K562 (cell line): Measurements from ENCODE around the gene FCHO2. TPM values are rescaled to one million over a fixed set of nuclear protein-coding genes. Genes with fewer than 3 reads are reported as not detected.

Source experiments
- ATAC-seq: fragments of 200-7000 bp; cut with Tn5 transposase; 3 replicates; pipeline ENCODE4 v1.9.1; 2020; ENCODE audit warnings: moderate library complexity
- BruUV-seq: library from RNA; stranded (reverse); fragments of 400-500 nt; replicated peaks from 2 replicates; lab custom pipeline; 2021; lab: Mats Ljungman, UMichigan
- CTCF ChIA-PET: fragments of 300-600 bp; formaldehyde crosslinking; extraction: SDS; loops from one replicate; lab custom pipeline; 2021; ENCODE audit warnings: low intra/inter-chr PET ratio; lab: Yijun Ruan, JAX
- POLR2A ChIA-PET: fragments of 300-600, 350-650 bp; sonication (Branson Sonifier 250); formaldehyde crosslinking; extraction: SDS; loops from one replicate; lab custom pipeline; 2021; ENCODE audit warnings: antibody characterized with exemption, inconsistent platforms; lab: Yijun Ruan, JAX
- DNase-seq, 4 experiments: peaks; one replicate each; pipeline versions ENCODE4 v3.0.0 to v3.0.0-alpha.2; 2011 to 2018; ENCODE audit warnings: low spot score in 3 of 4, mixed read lengths in 3 of 4; ENCODE audit errors: extremely low read depth in 1 of 4
- FAIRE-seq: peaks from 2 replicates; lab custom pipeline; 2011; peaks lifted over from hg19 to GRCh38; lab: Jason Lieb, UNC
- H2AFZ ChIP-seq: 2 replicates; pipeline ENCODE4 v1.6.0; 2011; ENCODE audit warnings: low read depth, low read length, control low read depth, inconsistent platforms
- H3K27ac ChIP-seq: fragments of 200-600 bp; 3 replicates; pipeline ENCODE4 v1.8.0; 2011; ENCODE audit warnings: low read depth, mild to moderate bottlenecking, control low read depth, inconsistent platforms, low read length, moderate library complexity, mixed read lengths; ENCODE audit errors: extremely low read depth
- H3K27me3 ChIP-seq, 2 experiments: fragments of 300-600 bp in 1 of 2; 2 replicates in 1 of 2; 3 replicates in 1 of 2; pipeline versions ENCODE4 v1.6.0 to v1.8.0; 2011; ENCODE audit warnings: inconsistent platforms in 2 of 2, low read length in 2 of 2, mild to moderate bottlenecking in 1 of 2, mixed read lengths in 1 of 2, moderate library complexity in 1 of 2; ENCODE audit not compliant: control insufficient read depth in 2 of 2, insufficient read depth in 2 of 2
- H3K36me3 ChIP-seq: fragments of 300-600 bp; 3 replicates; pipeline ENCODE4 v1.8.0; 2011; ENCODE audit warnings: mild to moderate bottlenecking, low read length, inconsistent platforms; ENCODE audit not compliant: control insufficient read depth, insufficient read depth
- H3K4me1 ChIP-seq, 2 experiments: fragments of 200-600 bp in 1 of 2; replicated peaks in 1 of 2; 2 replicates in 1 of 2; 3 replicates in 1 of 2; pipeline versions ENCODE4 v1.5.1 to v1.8.0; 2011; ENCODE audit warnings: inconsistent platforms in 2 of 2, low read length in 2 of 2, mild to moderate bottlenecking in 1 of 2, mixed read lengths in 1 of 2, moderate library complexity in 1 of 2; ENCODE audit not compliant: control insufficient read depth in 2 of 2, insufficient read depth in 2 of 2
- H3K4me2 ChIP-seq: 2 replicates; pipeline ENCODE4 v1.6.1; 2011; ENCODE audit warnings: low read length, control low read depth, inconsistent platforms, mixed read lengths; ENCODE audit not compliant: insufficient read depth
- H3K4me3 ChIP-seq: fragments of 200-600 bp; sonication (generic), shearing (Covaris generic); 2 replicates; pipeline ENCODE4 v1.5.1; 2016; ENCODE audit warnings: control low read depth, inconsistent platforms
- H3K79me2 ChIP-seq: fragments of 200-600 bp; 3 replicates; pipeline ENCODE4 v1.8.0; 2011; ENCODE audit warnings: low read length, inconsistent platforms; ENCODE audit not compliant: control insufficient read depth, insufficient read depth
- H3K9ac ChIP-seq, 2 experiments: 2 replicates each; pipeline versions ENCODE4 v1.6.0 to v1.6.1; 2011; ENCODE audit warnings: low read depth in 2 of 2, low read length in 2 of 2, control low read depth in 1 of 2, inconsistent platforms in 1 of 2, mild to moderate bottlenecking in 1 of 2, mixed read lengths in 1 of 2; ENCODE audit not compliant: insufficient read depth in 1 of 2
- H3K9me1 ChIP-seq: one replicate; pipeline ENCODE4 v1.6.0; 2011; ENCODE audit warnings: inconsistent platforms, mild to moderate bottlenecking, low read length, moderate library complexity; ENCODE audit not compliant: control insufficient read depth, insufficient read depth
- H3K9me3 ChIP-seq: replicated peaks from 2 replicates; pipeline ENCODE4 v1.5.1; 2011; ENCODE audit warnings: low read depth, low read length, inconsistent platforms; ENCODE audit not compliant: control insufficient read depth, insufficient read depth
- H4K20me1 ChIP-seq: replicated peaks from 2 replicates; pipeline ENCODE4 v1.6.1; 2011; ENCODE audit warnings: low read length, inconsistent platforms, mixed read lengths; ENCODE audit not compliant: control insufficient read depth, insufficient read depth
- ARHGAP35 ChIP-seq: fragments of 450-650 bp; IDR thresholded peaks from 2 replicates; pipeline ENCODE4 v1.6.1; 2018; ENCODE audit not compliant: partially characterized antibody
- DDX20 ChIP-seq: fragments of 450-650 bp; IDR thresholded peaks from 2 replicates; pipeline ENCODE4 v1.6.1; 2016; ENCODE audit warnings: missing genetic modification characterization, low read depth, mild to moderate bottlenecking, missing compliant biosample characterization, moderate library complexity
- ESRRB ChIP-seq: fragments of 250-450 bp; sonication (Bioruptor Pico); IDR thresholded peaks from 2 replicates; pipeline ENCODE4 v1.5.0; 2020; ENCODE audit warnings: mild to moderate bottlenecking, moderate library complexity, borderline replicate concordance
- GABPB2 ChIP-seq: fragments of 250-450 bp; sonication (Bioruptor Pico); conservative IDR thresholded peaks from 2 replicates; pipeline ENCODE4 v1.5.1; 2021; ENCODE audit warnings: mild to moderate bottlenecking
- NFE2L1 ChIP-seq: fragments of 450-650 bp; IDR thresholded peaks from 2 replicates; pipeline ENCODE4 v1.6.1; 2016; ENCODE audit warnings: missing genetic modification characterization, low read depth, mild to moderate bottlenecking, missing compliant biosample characterization, moderate library complexity, borderline replicate concordance
- SNRNP70 ChIP-seq: fragments of 200-400 bp; formaldehyde crosslinking; optimal IDR thresholded peaks from 2 replicates; pipeline ENCODE3; 2017; ENCODE audit warnings: low read depth, low read length
- SUPT5H ChIP-seq: fragments of 450-650 bp; IDR thresholded peaks from 2 replicates; pipeline ENCODE4 v1.6.1; 2016
- ZBTB33 ChIP-seq: sonication (generic); formaldehyde crosslinking; IDR thresholded peaks from 2 replicates; pipeline ENCODE4 v1.8.1; 2023; ENCODE audit warnings: mild to moderate bottlenecking, missing genetic modification reagents
- ZC3H11A ChIP-seq: IDR thresholded peaks from 2 replicates; pipeline ENCODE4 v1.6.1; 2012; ENCODE audit warnings: low read depth, low read length, improper control_type of control experiment
- whole genome bisulfite sequencing: fragments of 100-300 bp; shearing (Covaris generic); methylation state at CpG from one replicate; pipeline ENCODE4 v1.1.6; 2016; ENCODE audit warnings: low coverage, mixed read lengths; ENCODE audit not compliant: insufficient coverage; ENCODE audit errors: missing lambda C conversion rate; 5-methylcytosine and 5-hydroxymethylcytosine counted together
- in situ Hi-C: fragments of 300-500 bp; cut with MboI; formaldehyde crosslinking; loops from 4 replicates; pipeline ENCODE4 v1.15.0; 2018; ENCODE audit warnings: inconsistent platforms, mixed read lengths
- intact Hi-C: fragments of 100-400 bp; cut with micrococcal nuclease; formaldehyde crosslinking; loops from 2 replicates; pipeline ENCODE4 v1.14.2; 2022
- polyA plus RNA-seq, 8 experiments: library from polyadenylated mRNA; depleted of rRNA in 4 of 8; stranded (reverse) in 5 of 8; unstranded in 3 of 8; fragments of >200 nt; fragmentation: Nextera tagmentation in 2 of 8; fragmentation: Illumina TruSeq in 1 of 8; extraction: Ambion mirVana in 2 of 8; extraction: Trizol in 1 of 8; gene quantifications; 2 replicates each; pipeline versions ENCODE4 v1.2.1 to v1.2.3, GENCODE V29; 2011 to 2014; ENCODE audit warnings: inconsistent platforms in 1 of 8, missing spikeins in 1 of 8
- total RNA-seq, 7 experiments: library from RNA; depleted of rRNA in 6 of 7; stranded (reverse); fragments of >200 nt in 6 of 7; fragmentation: Illumina TruSeq in 2 of 7; extraction: Trizol in 2 of 7; gene quantifications; 2 replicates each; pipeline versions ENCODE4 v1.2.1 to v1.2.3, GENCODE V29; 2011 to 2021; ENCODE audit warnings: low replicate concordance in 1 of 7

Gene FCHO2
- total and polyA plus RNA-seq, 9 of the 15 experiments (the other 6 are each of a cell fraction or from before 2014, with no cell fraction given): 4.4 to 13.4 (median 8.3) TPM

GRCh38 chr5:73018892-73019291 lies 63.1 kb downstream of the FCHO2 start:
- CTCF ChIA-PET: no interaction called here
- no peak for ATAC-seq
- Histone ChIP-seq H3K9me1 (peaks cover 2% of the 10 kb centered on the region), H3K4me2 (no peak overlapping the region), H3K4me1 (no peaks in the 10 kb centered on the region), H2AFZ (no peak overlapping the region), H3K9ac (no peak overlapping the region), H3K4me3 (no peak overlapping the region), H3K36me3 (peaks cover 9% of the 10 kb centered on the region; the same call in 1 of the 3 replicates), H3K27ac (no peak overlapping the region), H3K9me3 (no peaks in the 10 kb centered on the region), H3K79me2 (no peaks in the 10 kb centered on the region), H3K27me3 (no peaks in the 10 kb centered on the region), H4K20me1 (no peaks in the 10 kb centered on the region)
- POLR2A ChIA-PET: interaction anchor here (1.5 kb wide), 1 partner anchor 10 kb away, joined by 3 read pairs; no protein-coding TSS in a partner anchor
- intact Hi-C loops: no loop called here
- no TSS peak for BruUV-seq
- TF ChIP-seq ESRRB (CRISPR knock-in tag): no peak
- no peak for TF ChIP-seq SNRNP70
- no peak for TF ChIP-seq ZBTB33 (CRISPR knock-in tag)
- TF ChIP-seq DDX20 (tag): no peak
- TF ChIP-seq NFE2L1 (tag): no peak
- no peak for TF ChIP-seq ZC3H11A
- no peak for TF ChIP-seq ARHGAP35
- no peak for TF ChIP-seq SUPT5H
- no peak for TF ChIP-seq GABPB2
- WGBS: 83% methylated on average over 2 of the region's 2 CpGs
- in situ Hi-C loops: no loop called here
- FAIRE-seq: no peak
- DNase-seq: no peak
